Fibroblast of upper back skin (primary cell): ENCODE data around the gene MOB2.

ENCODE experiments used
- DNase-seq: peaks from one replicate; pipeline ENCODE4 v3.0.0-alpha.2; 2013

The MOB2 gene

DNA sequence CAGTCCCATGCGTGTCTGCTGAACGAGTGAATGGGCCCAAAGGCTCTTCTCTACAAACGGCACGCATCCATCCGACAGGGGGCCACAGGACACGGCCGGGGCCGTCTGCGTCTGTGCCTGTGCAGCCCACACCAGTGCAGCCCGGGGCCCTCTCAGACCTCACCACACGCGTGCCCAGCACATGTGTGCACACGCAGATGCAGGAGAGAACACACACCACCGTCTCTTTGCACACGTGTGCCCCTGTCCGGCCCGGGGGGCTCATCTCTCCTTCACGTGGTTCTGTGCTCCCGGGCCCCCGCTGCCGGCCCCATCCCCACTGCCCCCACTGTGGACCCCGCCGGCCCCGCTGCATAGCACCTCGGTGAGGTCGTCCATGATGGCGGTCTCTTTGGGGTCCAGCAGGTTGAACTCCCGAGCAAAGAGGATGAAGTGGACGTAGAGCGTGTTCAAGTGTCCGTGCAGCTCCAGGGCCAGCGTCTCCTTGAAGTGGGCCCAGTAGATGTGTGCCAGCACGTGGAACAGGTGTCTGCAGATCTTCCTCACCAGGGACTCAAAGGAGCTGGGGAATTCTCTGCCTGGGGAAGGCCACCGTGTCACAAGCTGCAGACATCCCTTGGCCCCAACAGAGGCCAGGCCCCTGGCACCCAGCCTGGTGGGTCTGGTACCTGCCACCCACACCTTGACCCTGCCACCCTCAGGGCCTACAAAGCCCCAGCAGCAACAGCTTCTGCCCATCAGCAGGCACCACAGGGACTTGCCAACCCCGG is 16.5 kb downstream of the MOB2 start:
- DNase-seq, result no peak

GRCh38 chr11:1469287-1469910 is 17.2 kb downstream of the MOB2 start:
- DNase-seq, result no peak

- no peak for DNase-seq
Observed at GRCh38 chr11:1468473-1469066, 18.0 kb downstream of the MOB2 start.

DNA sequence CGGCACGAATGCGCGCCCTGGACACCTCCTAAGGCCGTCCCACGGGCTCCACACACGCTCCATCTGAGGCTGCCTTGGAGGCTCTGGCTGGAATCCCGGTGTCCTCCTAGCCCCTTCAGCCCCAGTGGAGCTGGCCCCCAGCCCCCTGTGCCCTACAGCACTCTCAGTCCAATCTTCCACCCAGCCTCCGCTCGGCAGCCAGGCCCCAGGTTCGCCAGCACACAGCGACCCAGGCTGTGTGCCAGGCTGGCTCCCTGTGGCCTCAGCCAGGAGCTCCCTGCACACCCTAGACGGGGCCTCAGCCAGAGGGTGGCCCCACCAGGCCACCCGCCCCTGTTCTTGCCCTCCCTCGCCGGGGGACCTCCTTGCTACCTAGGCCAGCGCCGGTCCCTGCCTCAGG is 18.6 kb downstream of the MOB2 start:
- DNase-seq, result no peak

DNA sequence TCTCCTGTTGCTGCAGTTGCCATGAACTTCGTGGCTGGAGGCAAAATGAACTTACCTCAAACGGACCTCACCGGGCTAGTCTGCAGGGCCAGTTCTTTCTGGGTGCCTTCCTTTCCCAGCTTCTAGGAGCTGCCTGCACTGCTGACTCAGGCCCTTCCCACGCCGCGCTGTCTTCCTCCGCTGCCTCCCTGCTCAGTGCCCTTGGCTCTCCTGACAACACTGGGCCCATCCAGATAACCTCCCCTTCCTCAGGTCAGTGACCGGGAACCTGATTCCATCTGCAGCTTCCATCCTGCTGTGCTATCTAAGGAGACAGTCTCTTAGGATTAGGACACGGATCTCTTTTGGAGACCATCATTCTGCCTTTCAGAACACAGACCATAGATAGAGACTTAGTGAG is 19.3 kb downstream of the MOB2 start:
- no peak for DNase-seq

DNA sequence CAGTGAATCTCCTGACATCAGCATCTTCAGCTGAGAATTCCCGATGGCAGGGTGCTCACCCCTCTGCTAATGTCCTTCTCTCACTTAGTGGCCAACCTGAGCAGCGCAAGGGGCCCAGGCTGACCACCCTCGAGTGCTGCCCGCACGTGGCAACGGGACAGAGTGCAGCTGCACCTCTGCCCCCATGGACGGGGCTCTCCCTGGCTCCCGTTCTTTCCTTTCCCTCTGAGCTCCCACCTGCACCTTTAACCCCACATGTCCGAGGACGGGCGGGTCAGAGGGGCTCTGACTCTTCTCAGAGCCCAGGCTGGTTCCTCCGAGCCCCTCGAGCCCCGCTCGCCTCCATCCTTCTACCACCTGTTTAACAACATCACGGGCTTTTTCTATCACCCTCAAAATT is 19.8 kb downstream of the MOB2 start:
- no peak for DNase-seq

GRCh38 chr11:1463056-1463455 is 23.5 kb downstream of the MOB2 start:
- no peak for DNase-seq

DNA sequence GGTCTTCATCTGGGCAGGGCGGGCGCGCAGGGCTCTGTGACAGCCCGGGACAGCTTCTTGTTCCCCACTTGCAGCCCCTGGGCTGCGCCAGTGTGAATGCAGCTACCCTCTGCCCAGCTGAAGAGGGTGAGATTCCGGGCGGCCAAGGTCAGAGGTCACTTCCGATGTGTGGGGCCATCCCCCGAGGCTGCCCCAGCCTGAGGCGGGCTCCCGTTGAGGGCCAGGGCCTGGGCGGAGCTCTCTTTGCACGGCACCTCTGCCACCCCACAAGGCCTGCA is 23.9 kb downstream of the MOB2 start:
- DNase-seq, result no peak

GRCh38 chr11:1461826-1462697 is 24.5 kb downstream of the MOB2 start:
- no peak for DNase-seq

DNA sequence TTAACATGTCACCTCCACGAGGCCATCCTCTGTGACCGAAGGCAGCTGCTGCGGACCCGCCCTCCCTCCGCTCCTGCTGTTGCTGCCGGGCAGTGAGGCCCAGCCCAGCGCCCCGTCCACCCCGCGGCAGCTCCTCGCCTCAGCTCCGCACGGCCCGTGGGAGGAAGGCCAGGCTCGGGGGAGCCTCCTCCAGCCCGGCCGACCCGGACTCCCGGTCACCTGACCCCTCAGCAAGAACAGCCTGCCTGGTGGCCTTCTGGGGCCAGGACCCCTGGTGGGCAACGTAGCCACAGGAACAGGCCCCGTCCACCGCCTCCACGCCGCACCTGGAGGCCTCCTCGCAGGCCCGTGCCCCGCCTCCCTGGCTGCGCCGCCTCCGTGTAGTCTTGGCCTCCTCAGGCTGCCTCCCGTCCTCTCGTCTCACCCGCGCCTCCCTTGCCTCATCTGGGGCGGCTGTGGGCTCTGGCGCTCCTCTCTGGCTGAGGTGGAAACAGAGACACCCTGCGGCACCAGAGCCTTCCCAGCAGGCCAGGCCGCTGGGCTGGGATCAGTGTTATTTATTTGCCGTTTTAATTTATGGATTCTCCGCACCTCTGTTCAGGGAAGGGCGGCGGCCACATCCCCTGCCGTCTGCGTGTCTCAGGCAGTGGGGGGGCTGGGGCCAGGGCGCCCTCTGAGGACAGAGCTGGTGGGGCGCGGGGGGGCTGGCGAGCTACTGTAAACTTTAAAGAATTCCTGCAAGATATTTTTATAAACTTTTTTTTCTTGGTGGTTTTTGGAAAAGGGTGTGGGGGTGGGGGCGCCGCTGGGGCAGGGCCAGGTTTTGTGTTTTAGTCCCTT is 25.4 kb downstream of the MOB2 start:
- no peak for DNase-seq

GRCh38 chr11:1460396-1460985 is 26.1 kb downstream of the MOB2 start:
- no peak for DNase-seq

GRCh38 chr11:1459764-1460395 is 26.7 kb downstream of the MOB2 start:
- DNase-seq, result no peak

DNA sequence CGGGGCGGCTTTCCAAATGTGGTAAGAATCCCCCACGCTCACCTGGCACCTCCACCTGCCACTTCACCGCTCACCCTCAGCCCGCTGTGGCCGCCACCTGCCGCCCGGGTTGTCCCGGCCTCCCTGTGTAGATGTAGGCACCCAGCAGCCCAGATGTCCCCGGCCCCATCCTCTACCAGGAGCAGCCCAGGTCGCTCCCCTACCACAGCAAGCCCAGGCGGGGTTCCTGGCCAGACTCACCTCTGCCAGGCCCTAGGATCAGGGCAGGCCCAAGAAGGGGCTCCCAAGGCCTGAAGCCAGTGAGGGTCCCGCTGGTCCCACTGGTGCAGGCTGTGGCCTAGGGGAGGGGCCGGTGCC is 27.4 kb downstream of the MOB2 start:
- DNase-seq, result no peak

DNA sequence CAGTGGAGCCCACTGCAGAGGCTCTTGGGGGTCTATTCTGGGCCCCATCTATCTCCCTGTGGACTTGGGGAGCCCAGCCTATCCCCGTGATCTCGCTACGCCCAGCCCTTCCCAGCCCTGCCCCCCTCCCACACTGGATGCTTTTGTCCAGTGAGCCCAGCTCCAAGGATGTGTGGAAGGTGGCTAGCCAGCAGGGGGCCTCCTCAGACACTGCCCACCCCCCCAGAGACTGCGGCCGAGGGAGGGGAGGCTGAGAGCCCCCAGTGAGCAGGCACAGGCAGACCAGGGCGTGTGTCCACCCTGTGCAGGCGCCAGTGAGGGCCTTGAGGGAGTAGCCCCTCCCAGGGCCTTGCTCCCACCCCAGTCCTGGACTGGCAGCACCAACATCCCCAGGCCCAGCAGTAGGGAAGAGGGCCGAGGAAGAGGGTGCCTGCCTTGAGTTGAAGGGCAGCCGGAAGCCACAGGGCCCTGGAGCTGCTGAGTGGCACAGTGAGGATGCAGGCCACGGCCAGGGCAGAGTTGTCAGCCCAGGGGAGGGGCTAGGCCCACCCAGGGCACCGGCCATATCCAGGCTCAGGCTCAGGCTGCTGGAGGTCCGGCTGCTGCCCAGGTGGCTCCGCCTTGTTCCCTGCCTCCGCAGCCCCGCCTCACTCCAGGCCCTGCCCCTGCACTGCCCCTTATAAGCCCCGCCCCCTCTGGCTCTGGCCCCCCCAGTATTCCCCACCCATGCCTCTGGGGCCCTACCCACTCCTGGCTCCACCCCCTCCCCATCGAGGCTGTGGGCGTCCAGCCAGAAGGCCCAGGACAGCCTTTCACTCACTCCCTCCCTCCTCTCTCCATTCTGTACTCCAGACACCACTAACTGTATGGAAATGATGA is 28.0 kb downstream of the MOB2 start:
- peak; percentile 3 for DNase-seq

DNA sequence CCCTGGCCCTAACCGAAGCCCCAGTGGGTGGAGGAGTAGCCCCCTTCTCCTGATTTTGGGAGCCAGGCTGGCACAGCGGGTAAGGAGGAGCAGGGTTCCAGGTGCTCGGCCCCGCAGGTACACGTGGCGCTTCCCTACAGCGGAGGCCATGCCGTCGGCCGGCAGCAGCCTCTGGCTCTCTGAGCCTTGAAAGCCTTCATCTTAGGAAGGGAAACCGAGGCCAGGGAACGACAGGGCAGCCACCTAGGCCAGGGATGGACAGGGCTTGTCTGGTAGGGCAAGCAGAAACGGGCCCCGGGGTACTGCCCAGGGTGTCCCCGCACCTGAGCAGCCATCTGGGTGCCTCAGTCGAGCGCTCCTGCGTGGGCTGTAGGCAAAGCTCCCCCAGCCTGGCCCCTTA is 28.7 kb downstream of the MOB2 start:
- DNase-seq, result no peak

GRCh38 chr11:1457326-1457680 is 29.3 kb downstream of the MOB2 start:
- no peak for DNase-seq

- no peak for DNase-seq
Observed at GRCh38 chr11:1456596-1457325, 29.8 kb downstream of the MOB2 start.

DNA sequence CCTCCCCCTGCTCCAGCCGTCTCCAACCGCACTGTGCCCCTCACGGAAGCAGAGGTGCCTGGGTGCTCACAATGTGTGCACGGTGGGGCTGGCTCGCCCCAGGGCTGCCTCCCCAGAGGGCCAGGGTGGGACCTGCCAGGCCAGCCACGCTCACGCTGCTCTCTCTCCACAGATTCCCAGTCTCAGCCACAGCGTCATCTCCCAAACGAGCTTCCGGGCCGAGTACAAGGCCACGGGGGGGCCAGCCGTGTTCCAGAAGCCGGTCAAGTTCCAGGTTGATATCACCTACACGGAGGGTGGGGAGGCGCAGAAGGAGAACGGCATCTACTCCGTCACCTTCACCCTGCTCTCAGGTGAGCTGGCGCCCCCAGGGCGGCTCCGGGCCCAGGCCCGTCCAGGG is 30.4 kb downstream of the MOB2 start:
- DNase-seq, result no peak

DNA sequence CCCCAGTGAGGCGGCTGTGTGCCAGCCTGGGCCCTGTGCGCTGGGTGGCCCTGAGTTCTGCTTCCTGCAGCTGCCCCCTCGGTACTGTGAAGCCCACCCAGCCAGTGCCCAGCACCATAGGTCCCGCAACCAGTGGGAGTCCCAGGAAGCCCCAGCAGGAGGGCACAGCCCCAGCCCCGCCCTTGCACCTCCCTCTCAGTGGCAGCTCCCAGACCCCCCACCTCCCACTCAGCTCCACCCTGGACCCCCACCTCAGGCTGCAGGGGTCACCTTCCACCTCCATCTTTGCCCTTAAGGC is 30.9 kb downstream of the MOB2 start:
- DNase-seq, result no peak

DNA sequence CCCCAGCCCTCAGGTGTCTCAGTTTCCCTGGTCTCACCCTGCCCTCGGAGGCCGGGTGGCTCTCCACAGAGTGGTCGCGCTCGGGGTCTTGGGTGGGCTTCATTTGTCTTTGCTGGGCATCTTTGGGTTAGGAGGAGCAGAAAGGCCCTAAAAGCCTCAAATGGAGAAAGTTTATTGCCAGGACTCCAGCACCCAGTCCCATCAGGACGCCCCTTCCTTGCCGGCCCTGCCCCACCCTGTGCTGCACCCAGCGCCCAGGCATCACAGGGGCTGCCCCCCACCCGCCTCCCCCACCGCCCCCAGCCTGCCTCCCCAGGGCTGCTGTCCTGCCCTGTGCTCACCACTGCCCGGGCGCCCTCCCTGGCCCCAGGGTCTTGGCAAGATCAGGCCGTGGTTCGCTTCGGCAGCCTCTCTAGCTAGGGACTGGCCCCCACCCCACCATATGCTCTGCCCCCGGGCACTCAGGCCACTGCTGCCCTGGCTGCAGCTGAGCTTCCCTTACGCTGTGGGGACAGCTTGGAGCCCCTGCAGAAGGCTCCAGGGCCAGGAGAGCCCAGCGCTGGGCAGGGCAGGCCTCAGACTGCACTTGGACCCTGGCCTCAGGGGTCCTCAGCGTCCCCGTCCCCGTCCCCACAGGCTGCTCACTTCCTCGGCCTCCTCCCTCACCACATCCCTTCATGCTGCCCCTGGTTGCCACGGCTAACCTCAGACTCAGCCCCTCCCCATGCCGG is 31.4 kb downstream of the MOB2 start:
- no peak for DNase-seq
